ENCODE results near the gene TMF1.

The TMF1 gene

DNA sequence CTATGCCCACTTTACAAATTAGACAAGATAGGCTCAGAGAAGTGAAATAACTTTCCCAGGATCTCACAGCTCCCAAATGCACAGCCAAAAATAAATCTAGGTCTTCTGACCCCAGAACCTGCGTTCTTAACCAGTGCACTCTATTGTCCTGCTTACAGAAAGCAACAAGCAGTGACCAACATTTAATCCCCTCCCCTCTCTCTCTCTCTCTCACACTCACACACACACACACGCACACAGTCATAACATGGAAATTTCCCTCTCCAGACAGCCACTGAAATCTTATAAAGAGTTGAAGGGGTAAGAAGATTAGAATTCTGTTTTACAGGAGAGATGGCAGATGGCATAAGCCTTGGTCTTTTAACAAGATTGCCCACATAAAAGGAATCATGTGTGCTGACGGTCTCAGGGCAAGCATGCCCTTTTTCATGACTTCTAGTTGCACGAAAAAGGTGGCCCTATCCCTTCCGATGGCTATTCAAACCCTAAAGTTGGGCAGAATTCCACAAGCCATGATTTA, 68.1 kb downstream of the TMF1 start:
- DNase-seq (ENCODE audit: low read depth in 2 of 2), result no peak

DNA sequence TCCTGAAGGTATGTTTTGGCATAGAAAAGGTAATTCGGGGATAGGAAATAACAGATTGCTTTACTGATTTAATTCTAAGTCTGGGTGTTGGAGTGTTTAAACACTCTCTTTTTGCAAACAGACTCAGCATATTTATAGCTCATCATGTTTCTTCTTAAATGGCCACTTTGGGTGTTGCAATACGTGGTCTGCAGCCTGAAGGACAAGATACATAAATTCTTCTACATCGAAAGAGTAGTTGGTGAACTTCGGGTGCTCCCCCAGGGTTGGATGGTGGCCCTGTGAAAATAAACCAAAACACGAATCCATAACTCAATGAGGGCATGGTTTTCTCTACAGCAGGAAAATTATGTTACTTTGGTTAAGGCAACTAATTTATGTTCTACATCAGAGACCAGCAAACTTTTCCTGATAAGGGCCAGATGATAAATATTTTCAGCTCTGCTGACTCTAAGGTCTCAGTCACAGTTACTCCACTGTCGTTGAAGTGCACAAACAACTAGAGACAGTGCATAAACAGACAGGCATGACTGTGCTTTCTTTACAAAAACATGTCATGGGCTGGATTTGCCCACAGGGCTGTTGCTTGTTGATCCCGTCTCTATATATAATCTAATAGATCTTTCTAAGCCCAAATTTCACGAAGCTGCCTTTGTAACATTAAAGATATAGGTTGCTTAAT, 74.5 kb downstream of the TMF1 start:
- no peak for DNase-seq (ENCODE audit: low read depth in 2 of 2)

DNA sequence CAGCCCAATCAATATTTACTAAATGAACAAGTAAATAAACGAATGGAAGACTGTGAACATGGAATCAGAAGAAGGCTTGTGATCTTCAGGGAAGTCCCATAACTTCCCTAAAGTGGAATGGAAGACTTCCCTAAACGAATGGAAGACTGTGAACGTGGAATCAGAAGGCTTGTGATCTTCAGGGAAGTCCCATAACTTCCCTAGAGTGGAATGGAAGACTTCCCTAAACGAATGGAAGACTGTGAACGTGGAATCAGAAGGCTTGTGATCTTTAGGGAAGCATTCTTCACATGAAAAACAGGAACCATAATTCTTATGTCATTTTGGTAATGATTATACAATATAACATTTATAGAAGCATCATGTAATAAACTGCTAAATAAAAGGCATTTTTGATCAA, 77.4 kb downstream of the TMF1 start:
- no peak for DNase-seq (ENCODE audit: low read depth in 2 of 2)

DNA sequence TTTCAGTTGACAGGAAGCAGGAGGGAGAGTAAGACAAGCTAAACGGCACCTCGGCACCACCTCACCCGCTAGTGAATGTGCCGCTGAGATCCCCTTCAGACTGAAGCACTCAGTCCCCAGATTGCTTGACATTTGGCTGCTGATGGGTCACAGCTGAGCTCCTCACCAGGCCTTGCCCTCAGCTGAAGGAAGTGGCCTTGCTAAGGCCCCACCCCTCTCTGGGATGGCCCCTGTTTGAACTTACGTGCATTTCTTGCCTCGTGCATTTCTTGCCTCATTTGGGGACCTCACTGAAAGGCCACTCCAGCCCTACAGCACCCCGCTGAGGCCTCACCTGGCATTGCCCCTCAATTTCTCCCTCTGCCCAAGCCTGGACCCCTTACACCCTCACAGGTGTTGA, 78.5 kb downstream of the TMF1 start:
- DNase-seq (ENCODE audit: low read depth in 2 of 2), result no peak

DNA sequence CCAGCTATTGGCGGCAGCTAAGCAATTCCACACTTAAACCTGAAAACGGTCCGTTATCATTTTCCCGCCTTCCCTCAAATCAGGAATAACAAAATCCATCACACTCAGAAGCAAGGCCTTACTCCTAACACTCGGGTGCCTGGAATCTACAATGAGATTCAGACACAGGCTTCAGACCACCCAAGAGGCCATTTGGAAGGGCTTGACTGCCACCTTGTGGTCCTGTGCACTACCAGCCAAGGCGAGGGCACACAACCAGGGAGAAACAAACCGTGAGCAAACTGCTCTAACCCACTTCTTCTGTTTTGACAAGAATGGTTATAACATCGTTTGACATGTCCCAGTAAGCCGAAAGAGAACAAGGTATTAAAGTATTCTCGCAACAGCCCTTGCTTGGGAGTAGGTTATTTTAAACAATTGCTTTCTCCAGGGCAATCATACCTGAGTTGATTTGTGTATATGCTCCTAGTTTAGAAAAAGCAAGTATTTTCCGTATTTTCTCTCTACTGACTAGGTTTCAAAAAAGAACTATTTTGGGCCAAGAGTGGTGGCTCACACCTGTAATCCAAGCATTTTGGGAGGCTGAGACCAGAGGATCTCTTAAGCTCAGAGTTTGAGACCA, 79.7 kb downstream of the TMF1 start:
- no peak for DNase-seq (ENCODE audit: low read depth in 2 of 2)

Data from stimulated activated CD8-positive, alpha-beta memory T cell treated with anti-CD3 and anti-CD28 coated beads, Interleukin-15, amount 100 ng/mL, for 4 hours (primary cell).